GM18861 (cell line): ENCODE data around the gene IFT52.

Source experiments
- ATAC-seq: cut with Tn5 transposase; IDR thresholded peaks from one replicate; pipeline ENCODE4 v1.9.1; 2021; ENCODE audit not compliant: unreplicated experiment

The IFT52 gene

GRCh38 chr20:43686820-43687219 is 96.1 kb downstream of the IFT52 start:
- ATAC-seq, result no peak

DNA sequence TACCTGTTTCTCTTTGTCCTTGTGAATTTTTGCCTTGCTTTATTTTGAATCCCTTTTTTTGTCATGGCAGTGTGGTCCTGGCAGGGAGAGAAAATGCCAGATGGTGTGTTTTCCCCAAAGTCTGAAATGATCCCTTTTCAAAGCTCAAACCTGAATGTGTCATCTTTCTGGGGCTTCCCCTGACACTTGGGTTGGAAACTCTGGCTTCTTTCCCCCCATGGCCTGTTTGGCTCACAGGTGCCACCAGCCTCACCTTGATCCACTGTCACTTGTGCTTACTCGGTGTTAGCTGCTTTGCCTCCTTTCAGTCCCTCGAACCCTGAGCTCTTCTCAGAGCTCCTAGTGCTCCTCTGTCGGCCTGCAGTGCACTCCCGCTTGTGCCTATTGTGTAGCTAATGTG is 98.4 kb downstream of the IFT52 start:
- no peak for ATAC-seq

DNA sequence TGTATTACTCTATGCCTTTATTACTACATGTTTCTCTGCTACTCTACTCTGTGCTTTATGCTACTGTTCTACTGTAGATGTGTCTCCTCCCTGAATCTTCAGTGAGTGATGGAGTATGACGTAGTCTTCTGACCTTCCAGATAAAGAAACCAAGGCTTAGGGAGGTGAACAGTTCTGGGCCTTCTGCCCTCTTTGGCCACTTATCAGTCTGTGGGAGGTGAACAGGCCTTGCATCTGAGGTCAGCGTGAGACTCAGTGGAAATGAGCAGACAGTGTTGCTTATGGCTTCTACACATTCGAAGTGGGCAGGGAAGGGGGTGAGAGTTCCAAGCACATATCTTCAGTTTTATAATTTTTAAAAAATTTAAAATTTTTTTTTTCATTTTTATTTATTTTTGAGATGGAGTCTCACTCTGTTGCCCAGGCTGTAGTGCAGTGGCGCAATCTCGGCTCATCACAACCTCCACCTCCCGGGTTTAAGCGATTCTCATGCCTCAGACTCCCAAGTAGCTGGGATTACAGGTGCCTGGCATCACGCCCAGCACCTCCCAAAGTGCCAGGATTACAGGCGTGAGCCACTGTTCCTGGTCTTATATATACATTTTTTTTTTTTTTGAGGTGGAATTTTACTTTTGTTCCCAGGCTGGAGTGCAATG is 100.3 kb downstream of the IFT52 start:
- ATAC-seq, result no peak

DNA sequence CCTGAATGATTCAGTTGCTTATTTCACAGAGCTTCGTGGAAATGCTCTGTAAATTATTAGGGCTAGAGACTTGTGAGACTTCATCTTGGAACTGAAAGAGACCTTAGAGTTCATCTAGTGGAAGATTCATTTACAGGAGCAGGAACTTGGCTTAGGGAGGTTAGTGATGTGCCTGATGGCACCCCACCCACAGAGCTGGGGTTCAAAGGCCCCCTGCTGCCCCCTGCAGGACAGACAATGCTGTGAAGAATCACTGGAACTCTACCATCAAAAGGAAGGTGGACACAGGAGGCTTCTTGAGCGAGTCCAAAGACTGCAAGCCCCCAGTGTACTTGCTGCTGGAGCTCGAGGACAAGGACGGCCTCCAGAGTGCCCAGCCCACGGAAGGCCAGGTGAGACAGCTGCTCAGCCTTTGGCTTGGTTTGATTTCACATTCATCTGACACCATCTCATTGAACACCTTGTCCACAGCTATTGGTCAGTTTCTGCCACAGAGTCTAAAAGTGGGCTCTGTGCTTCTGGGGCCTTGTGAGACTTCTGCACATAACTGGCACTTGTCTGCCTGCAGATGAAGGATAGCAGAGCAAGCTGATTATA is 101.3 kb downstream of the IFT52 start:
- ATAC-seq, result peak; percentile 51

- no peak for ATAC-seq
Measured at GRCh38 chr20:43694763-43695162, 104.0 kb downstream of the IFT52 start.

- no peak for ATAC-seq
Measured at GRCh38 chr20:43695571-43695970, 104.8 kb downstream of the IFT52 start.
